Measurements from ENCODE around the gene PTCSC3. TPM values are rescaled to one million over a fixed set of nuclear protein-coding genes. Genes with fewer than 3 reads are reported as not detected.

Gene PTCSC3
- total RNA-seq, 1 experiment from 2014 or later = not detected

- ATAC-seq (peak; percentile 85), DNase-seq (peak; percentile 51)
- Histone ChIP-seq H3K36me3 (ENCODE audit: low read depth, low read length) (no peaks in the 10 kb centered on the region), H3K4me3 (ENCODE audit: low read length) (no peak overlapping the region), H3K27ac (ENCODE audit: low read length) (no peak overlapping the region), H3K4me1 (ENCODE audit: insufficient read depth, low read length) (no peaks in the 10 kb centered on the region), H3F3A (ENCODE audit: low read length, unreplicated experiment) (no peaks in the 10 kb centered on the region), H2AFZ (ENCODE audit: low read length) (no peak overlapping the region), H3K27me3 (ENCODE audit: low read length) (peaks cover 44% of the 10 kb centered on the region), H3K9me2 (replicated peaks; ENCODE audit: low read length) (no peaks in the 10 kb centered on the region), H3K9ac (ENCODE audit: low read length) (no peak overlapping the region), H3K4me2 (ENCODE audit: low read length) (no peak overlapping the region), H3K79me2 (ENCODE audit: low read length) (no peaks in the 10 kb centered on the region), H3K9me3 (ENCODE audit: low read length) (peaks cover 10% of the 10 kb centered on the region; the same call in 1 of the 2 replicates), H4K20me1 (ENCODE audit: low read length) (no peaks in the 10 kb centered on the region)
- BruUV-seq (replicated peaks) = no TSS peak
- ChIA-PET POLR2A (ENCODE audit: unreplicated experiment) (no interaction called here), CTCF (interaction anchor here (0.5 kb wide), 1 partner anchor 398 kb away, joined by 8 read pairs; no protein-coding TSS in a partner anchor)
- no peak for TF ChIP-seq EZH2 (IDR thresholded peaks at IDR 0.05; ENCODE audit: low read length, unreplicated experiment)
- no peak for TF ChIP-seq EZH2phosphoT487 (IDR thresholded peaks at IDR 0.05; ENCODE audit: borderline replicate concordance, low read length)
- TF ChIP-seq CTCF (conservative IDR thresholded peaks at IDR 0.05; ENCODE audit: low read depth, low read length) = peak; percentile 75
- intact Hi-C loops (cut with micrococcal nuclease) = loop anchor here (1.0 to 5.0 kb wide), 7 partner anchors 70 to 395 kb away; no protein-coding TSS in a partner anchor
Observed at GRCh38 chr14:36207500-36207899, 31.0 kb upstream of the PTCSC3 start.

- Histone ChIP-seq H3K9me2 (replicated peaks; ENCODE audit: low read length) (no peaks in the 10 kb centered on the region), H3K4me2 (ENCODE audit: low read length) (no peak overlapping the region), H2AFZ (ENCODE audit: low read length) (no peak overlapping the region), H3K79me2 (ENCODE audit: low read length) (no peaks in the 10 kb centered on the region), H4K20me1 (ENCODE audit: low read length) (no peaks in the 10 kb centered on the region), H3K4me3 (ENCODE audit: low read length) (no peak overlapping the region), H3K27me3 (ENCODE audit: low read length) (peaks cover 57% of the 10 kb centered on the region), H3K27ac (ENCODE audit: low read length) (no peak overlapping the region), H3K4me1 (ENCODE audit: insufficient read depth, low read length) (no peaks in the 10 kb centered on the region), H3K36me3 (ENCODE audit: low read depth, low read length) (no peaks in the 10 kb centered on the region), H3F3A (ENCODE audit: low read length, unreplicated experiment) (no peaks in the 10 kb centered on the region), H3K9ac (ENCODE audit: low read length) (no peak overlapping the region), H3K9me3 (ENCODE audit: low read length) (peaks cover 10% of the 10 kb centered on the region; the same call in 1 of the 2 replicates)
- TF ChIP-seq EZH2phosphoT487 (IDR thresholded peaks at IDR 0.05; ENCODE audit: borderline replicate concordance, low read length) = no peak
- no peak for TF ChIP-seq EZH2 (IDR thresholded peaks at IDR 0.05; ENCODE audit: low read length, unreplicated experiment)
- no peak for TF ChIP-seq CTCF (conservative IDR thresholded peaks at IDR 0.05; ENCODE audit: low read depth, low read length)
- ATAC-seq = no peak
- intact Hi-C loops (cut with micrococcal nuclease) = loop anchor here (5.0 kb wide), 3 partner anchors 73 to 398 kb away; no protein-coding TSS in a partner anchor
- DNase-seq = no peak
- CTCF ChIA-PET = no interaction called here
- POLR2A ChIA-PET (ENCODE audit: unreplicated experiment) = no interaction called here
- BruUV-seq (replicated peaks) = no TSS peak
Observed at GRCh38 chr14:36204461-36205073, 28.0 kb upstream of the PTCSC3 start.

DNA sequence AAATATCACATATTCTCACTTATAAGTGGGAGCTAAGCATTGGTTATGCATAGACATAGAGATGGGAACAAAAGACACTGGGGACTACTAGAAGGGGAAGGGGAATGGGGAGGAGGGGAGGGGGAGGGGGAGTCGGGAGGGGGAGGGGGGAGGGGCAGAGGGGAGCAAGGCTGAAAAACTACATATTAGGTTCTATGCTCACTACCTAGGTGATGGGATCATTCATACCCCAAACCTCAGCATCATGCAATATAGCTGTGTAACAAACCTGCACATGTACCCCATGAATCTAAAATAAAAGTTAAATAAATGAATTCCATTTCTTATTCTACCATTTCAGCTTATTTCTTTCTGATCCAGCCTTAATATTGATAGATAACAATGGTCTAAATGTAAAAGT lies 21.9 kb upstream of the PTCSC3 start:
- H4K20me1 ChIP-seq (ENCODE audit: low read length) = no peaks in the 10 kb centered on the region
- CTCF ChIA-PET = no interaction called here

More for the DNA sequence above, 21.9 kb upstream of the PTCSC3 start:
- Histone ChIP-seq H3K79me2 (ENCODE audit: low read length) (no peaks in the 10 kb centered on the region), H3F3A (ENCODE audit: low read length, unreplicated experiment) (no peaks in the 10 kb centered on the region), H3K27ac (ENCODE audit: low read length) (no peak overlapping the region), H3K4me2 (ENCODE audit: low read length) (no peak overlapping the region), H2AFZ (ENCODE audit: low read length) (no peak overlapping the region), H3K4me1 (ENCODE audit: insufficient read depth, low read length) (no peaks in the 10 kb centered on the region), H3K27me3 (ENCODE audit: low read length) (peaks cover 69% of the 10 kb centered on the region), H3K9me3 (ENCODE audit: low read length) (peaks cover 8% of the 10 kb centered on the region; the same call in 1 of the 2 replicates), H3K9me2 (replicated peaks; ENCODE audit: low read length) (no peaks in the 10 kb centered on the region), H3K4me3 (ENCODE audit: low read length) (no peak overlapping the region), H3K9ac (ENCODE audit: low read length) (no peak overlapping the region), H3K36me3 (ENCODE audit: low read depth, low read length) (no peaks in the 10 kb centered on the region)
- BruUV-seq (replicated peaks) = no TSS peak
- DNase-seq = no peak
- intact Hi-C loops (cut with micrococcal nuclease) = no loop called here
- ATAC-seq = no peak
- no peak for TF ChIP-seq EZH2phosphoT487 (IDR thresholded peaks at IDR 0.05; ENCODE audit: borderline replicate concordance, low read length)
- TF ChIP-seq CTCF (conservative IDR thresholded peaks at IDR 0.05; ENCODE audit: low read depth, low read length) = no peak
- TF ChIP-seq EZH2 (IDR thresholded peaks at IDR 0.05; ENCODE audit: low read length, unreplicated experiment) = no peak
- POLR2A ChIA-PET (ENCODE audit: unreplicated experiment) = interaction anchor here (0.6 kb wide), 1 partner anchor 169 kb away, joined by 13 read pairs; no protein-coding TSS in a partner anchor
